Daoy (cell line): ENCODE data around the gene RHOH. TPM values are rescaled to one million over a fixed set of nuclear protein-coding genes. Genes with fewer than 3 reads are reported as not detected.

Experiments
- DNase-seq: peaks from one replicate; pipeline ENCODE4 v3.0.0-alpha.2; 2015; ENCODE audit warnings: low read depth
- total RNA-seq: library from RNA; depleted of rRNA; stranded (reverse); fragments of >200 nt; shearing (Covaris generic); gene quantifications from 2 replicates; pipeline ENCODE4 v1.2.3, GENCODE V29; 2014

The RHOH gene
- total RNA-seq, 1 experiment from 2014 or later = not detected

- DNase-seq = no peak
Observed at GRCh38 chr4:40204507-40205258, 7.9 kb downstream of the RHOH start.

GRCh38 chr4:40205259-40206198, 8.7 kb downstream of the RHOH start:
- DNase-seq = no peak

- DNase-seq = no peak
Observed at GRCh38 chr4:40206426-40206825, 9.6 kb downstream of the RHOH start.

GRCh38 chr4:40209401-40209800, 12.6 kb downstream of the RHOH start:
- DNase-seq = no peak

GRCh38 chr4:40210776-40211175, 13.9 kb downstream of the RHOH start:
- no peak for DNase-seq

- DNase-seq = no peak
Observed at GRCh38 chr4:40211224-40212185, 14.7 kb downstream of the RHOH start.

- DNase-seq = no peak
Observed at GRCh38 chr4:40212674-40213527, 16.1 kb downstream of the RHOH start.

GRCh38 chr4:40214038-40214437, 17.2 kb downstream of the RHOH start:
- DNase-seq = no peak

- DNase-seq = no peak
Observed at GRCh38 chr4:40214661-40215418, 18.0 kb downstream of the RHOH start.

GRCh38 chr4:40216622-40217366, 20.0 kb downstream of the RHOH start:
- DNase-seq = no peak

- DNase-seq = no peak
Observed at GRCh38 chr4:40221744-40222143, 24.9 kb downstream of the RHOH start.

GRCh38 chr4:40223343-40223742, 26.5 kb downstream of the RHOH start:
- no peak for DNase-seq

- no peak for DNase-seq
Observed at GRCh38 chr4:40224432-40224831, 27.6 kb downstream of the RHOH start.

- DNase-seq = no peak
Observed at GRCh38 chr4:40225497-40225896, 28.7 kb downstream of the RHOH start.

GRCh38 chr4:40227284-40227683, 30.5 kb downstream of the RHOH start:
- DNase-seq = no peak

GRCh38 chr4:40228497-40229365, 31.9 kb downstream of the RHOH start:
- DNase-seq = peak; percentile 11

GRCh38 chr4:40231316-40231863, 34.6 kb downstream of the RHOH start:
- no peak for DNase-seq

GRCh38 chr4:40232610-40233009, 35.8 kb downstream of the RHOH start:
- DNase-seq = no peak
